Liver (tissue), 9 donors: Measurements from ENCODE around the gene FIP1L1. TPM values are rescaled to one million over a fixed set of nuclear protein-coding genes. Genes with fewer than 3 reads are reported as not detected.

Source experiments
- DNase-seq: peaks from one replicate; pipeline ENCODE4 v3.0.0-alpha.2; 2017; ENCODE audit warnings: low spot score
- H3K27ac ChIP-seq, 2 donors: one replicate each; pipeline ENCODE4 v1.7.0; 2013; ENCODE audit warnings: inconsistent platforms in 2 of 2, low read length in 2 of 2, control low read depth in 1 of 2, low read depth in 1 of 2, mild to moderate bottlenecking in 1 of 2
- H3K27me3 ChIP-seq, 4 donors: one replicate each; pipeline versions ENCODE4 v1.6.1 to v1.7.0; 2013; ENCODE audit warnings: low read length in 3 of 4, inconsistent platforms in 1 of 4, mild to moderate bottlenecking in 1 of 4, moderate library complexity in 1 of 4; ENCODE audit not compliant: control insufficient read depth in 4 of 4, insufficient read depth in 4 of 4
- H3K36me3 ChIP-seq, 4 donors: one replicate each; pipeline versions ENCODE4 v1.6.1 to v1.7.0; 2013; ENCODE audit warnings: low read length in 3 of 4, mild to moderate bottlenecking in 3 of 4, low read depth in 1 of 4, moderate library complexity in 1 of 4; ENCODE audit not compliant: control insufficient read depth in 4 of 4, insufficient read depth in 3 of 4
- H3K4me1 ChIP-seq, 4 donors: one replicate each; pipeline versions ENCODE4 v1.6.1 to v1.7.0; 2013; ENCODE audit warnings: low read length in 3 of 4, mild to moderate bottlenecking in 3 of 4, moderate library complexity in 1 of 4; ENCODE audit not compliant: control insufficient read depth in 4 of 4, insufficient read depth in 4 of 4
- H3K4me3 ChIP-seq, 3 donors: one replicate each; pipeline versions ENCODE4 v1.6.1 to v1.7.0; 2013; ENCODE audit warnings: low read length in 3 of 3, control low read depth in 1 of 3, low read depth in 1 of 3, mild to moderate bottlenecking in 1 of 3
- H3K9ac ChIP-seq, 2 donors: one replicate each; pipeline ENCODE4 v1.7.0; 2013; ENCODE audit warnings: low read length in 2 of 2, mild to moderate bottlenecking in 2 of 2, moderate library complexity in 2 of 2, control low read depth in 1 of 2, low read depth in 1 of 2
- H3K9me3 ChIP-seq, 4 donors: one replicate each; pipeline versions ENCODE4 v1.6.1 to v1.7.0; 2013; ENCODE audit warnings: low read length in 3 of 4; ENCODE audit not compliant: control insufficient read depth in 4 of 4
- EGR1 ChIP-seq, 2 donors: IDR thresholded peaks; 2 replicates each; pipeline ENCODE4 v1.6.1; 2016 to 2018; ENCODE audit warnings: antibody characterized with exemption in 2 of 2, low read depth in 2 of 2
- FOXA1 ChIP-seq: IDR thresholded peaks from 2 replicates; pipeline ENCODE4 v1.6.1; 2016; ENCODE audit warnings: antibody characterized with exemption
- FOXA2 ChIP-seq: IDR thresholded peaks from 2 replicates; pipeline ENCODE4 v1.6.1; 2016; ENCODE audit warnings: antibody characterized with exemption
- GABPA ChIP-seq, 2 donors: IDR thresholded peaks in 1 of 2; conservative IDR thresholded peaks in 1 of 2; 2 replicates each; pipeline ENCODE4 v1.6.1; 2016; ENCODE audit warnings: antibody characterized with exemption in 2 of 2, mild to moderate bottlenecking in 1 of 2, moderate library complexity in 1 of 2
- HNF4A ChIP-seq, 2 donors: conservative IDR thresholded peaks; 2 replicates each; pipeline ENCODE4 v1.6.1; 2016; ENCODE audit warnings: antibody characterized with exemption in 2 of 2, mild to moderate bottlenecking in 2 of 2
- HNF4G ChIP-seq: IDR thresholded peaks from 2 replicates; pipeline ENCODE4 v1.6.1; 2016; ENCODE audit warnings: antibody characterized with exemption
- JUND ChIP-seq, 2 donors: IDR thresholded peaks; 2 replicates each; pipeline ENCODE4 v1.6.1; 2016; ENCODE audit warnings: antibody characterized with exemption in 2 of 2
- NR2F2 ChIP-seq: IDR thresholded peaks from 2 replicates; pipeline ENCODE4 v1.6.1; 2016; ENCODE audit warnings: antibody characterized with exemption
- RAD21 ChIP-seq, 2 donors: IDR thresholded peaks; 2 replicates each; pipeline ENCODE4 v1.6.1; 2016; ENCODE audit warnings: antibody characterized with exemption in 2 of 2, mild to moderate bottlenecking in 2 of 2
- RXRA ChIP-seq, 2 donors: IDR thresholded peaks; 2 replicates each; pipeline ENCODE4 v1.6.1; 2017 to 2018; ENCODE audit warnings: antibody characterized with exemption in 2 of 2, mild to moderate bottlenecking in 1 of 2
- SP1 ChIP-seq: IDR thresholded peaks from 2 replicates; pipeline ENCODE4 v1.6.1; 2018; ENCODE audit warnings: antibody characterized with exemption, mild to moderate bottlenecking
- TAF1 ChIP-seq: conservative IDR thresholded peaks from 2 replicates; pipeline ENCODE4 v1.6.1; 2016; ENCODE audit warnings: antibody characterized with exemption, mild to moderate bottlenecking
- YY1 ChIP-seq: IDR thresholded peaks from 2 replicates; pipeline ENCODE4 v1.6.1; 2016; ENCODE audit warnings: antibody characterized with exemption, mild to moderate bottlenecking
- WGBS: extraction: QIAGEN DNeasy Blood & Tissue Kit; methylation state at CpG from one replicate; pipeline ENCODE4 v1.1.7; 2013; 5-methylcytosine and 5-hydroxymethylcytosine counted together
- polyA plus RNA-seq, 2 donors: library from polyadenylated mRNA; stranded (reverse) in 1 of 2; unstranded in 1 of 2; fragments of 200-250 nt in 1 of 2; fragments of >200 nt in 1 of 2; fragmentation: Nextera tagmentation in 1 of 2; extraction: Ambion mirVana in 1 of 2; gene quantifications; one replicate each; pipeline versions ENCODE4 v1.2.1 to v1.2.3, GENCODE V29; 2013 to 2015
- total RNA-seq, 2 donors: library from RNA; depleted of rRNA; stranded (reverse); fragments of >200 nt; gene quantifications; one replicate each; pipeline ENCODE4 v1.2.3, GENCODE V29; 2014
- TF ChIP-seq, protein P1 (sequence below): IDR thresholded peaks from 2 replicates; pipeline ENCODE4 v1.6.1; 2016; ENCODE audit warnings: antibody characterized with exemption, mild to moderate bottlenecking
- TF ChIP-seq, protein P2 (sequence below): IDR thresholded peaks from 2 replicates; pipeline ENCODE4 v1.6.1; 2016; ENCODE audit warnings: antibody characterized with exemption
- TF ChIP-seq, protein P3 (sequence below): fragments of 150-350 bp; IDR thresholded peaks from 2 replicates; pipeline ENCODE4 v1.5.1; 2017; ENCODE audit warnings: improper control_type of control experiment, low read depth, low read length; ENCODE audit not compliant: missing input control
- TF ChIP-seq, protein P4 (sequence below): IDR thresholded peaks from 2 replicates; pipeline ENCODE4 v1.6.1; 2016; ENCODE audit warnings: antibody characterized with exemption
- TF ChIP-seq, protein P5 (sequence below): IDR thresholded peaks from 2 replicates; pipeline ENCODE4 v1.6.1; 2016; ENCODE audit warnings: antibody characterized with exemption
- donor health status: healthy.
- donor health status: healthy.
- donor health status: healthy.
- donor health status: healthy.
- donor health status: healthy.

The FIP1L1 gene
- total and polyA plus RNA-seq, 4 donors: 12.2 to 30.3 (median 18.4) TPM

DNA sequence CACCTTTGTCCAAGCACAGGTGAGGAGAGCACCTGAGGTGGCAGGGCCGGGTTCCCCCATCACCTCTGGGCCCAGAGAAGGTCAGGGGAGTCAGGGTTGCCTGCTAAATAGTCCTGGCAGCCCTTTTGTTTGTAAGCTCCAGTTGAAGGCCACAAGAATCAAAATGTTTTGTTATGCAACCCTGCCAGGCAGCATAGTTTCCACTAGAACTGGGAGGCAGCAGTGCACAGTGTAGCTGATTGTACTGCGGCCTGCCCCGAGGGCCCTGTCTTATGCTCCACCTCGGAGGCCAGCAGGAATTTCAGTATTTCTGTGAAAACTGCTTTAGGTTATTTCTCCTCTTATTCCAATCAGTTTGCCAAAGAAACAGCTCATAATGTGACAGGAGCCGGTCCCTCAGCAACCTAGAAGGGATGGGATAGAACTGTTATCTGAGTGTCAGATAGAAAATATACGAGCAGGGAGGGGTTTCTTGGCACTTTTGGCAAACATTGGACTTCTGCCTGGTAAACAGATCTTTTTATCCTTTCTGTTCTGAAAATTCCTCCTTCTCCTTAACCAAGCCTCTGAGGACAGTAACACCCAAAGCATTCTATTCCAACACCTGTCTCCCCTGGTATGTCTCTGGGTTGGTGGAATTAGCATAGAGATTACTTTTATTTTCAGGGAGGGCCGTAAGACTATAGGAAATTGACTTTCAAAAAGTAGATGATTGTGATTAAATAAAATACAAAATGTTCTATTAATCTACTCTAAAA, 120.2 kb downstream of the FIP1L1 start:
- no peak overlapping the region for H3K9ac ChIP-seq
- peaks cover 0 to 6% (median 2%) of the 10 kb centered on the region in 4 donors for H3K36me3 ChIP-seq
- no peak for DNase-seq
- H3K4me1 ChIP-seq: peaks cover 0 to 4% (median 0%) of the 10 kb centered on the region in 4 donors
- no peaks in the 10 kb centered on the region for H3K9me3 ChIP-seq
- no peak overlapping the region for H3K4me3 ChIP-seq
- no peak overlapping the region for H3K27ac ChIP-seq
- WGBS: 68% methylated on average over 7 of the region's 7 CpGs
- no peaks in the 10 kb centered on the region for H3K27me3 ChIP-seq
- TF ChIP-seq FOXA2 (no peak), SP1 (peak; percentile 33), NR2F2 (no peak), JUND (IDR thresholded peaks at IDR 0.05) (no peak), HNF4A (conservative IDR thresholded peaks at IDR 0.05) (peak; percentile 27 to 48), YY1 (peak; percentile 53), EGR1 (IDR thresholded peaks at IDR 0.05; ENCODE audit: low read depth in 2 of 2) (no peak), FOXA1 (no peak), TAF1 (no peak), RXRA (IDR thresholded peaks at IDR 0.05) (peak; percentile 54 to 69), RAD21 (IDR thresholded peaks at IDR 0.05) (peak; percentile 48 to 57), GABPA (IDR thresholded peaks at IDR 0.05 in 1 of 2, conservative IDR thresholded peaks at IDR 0.05 in 1 of 2) (no peak), HNF4G (no peak)
- TF ChIP-seq, protein P1, sequence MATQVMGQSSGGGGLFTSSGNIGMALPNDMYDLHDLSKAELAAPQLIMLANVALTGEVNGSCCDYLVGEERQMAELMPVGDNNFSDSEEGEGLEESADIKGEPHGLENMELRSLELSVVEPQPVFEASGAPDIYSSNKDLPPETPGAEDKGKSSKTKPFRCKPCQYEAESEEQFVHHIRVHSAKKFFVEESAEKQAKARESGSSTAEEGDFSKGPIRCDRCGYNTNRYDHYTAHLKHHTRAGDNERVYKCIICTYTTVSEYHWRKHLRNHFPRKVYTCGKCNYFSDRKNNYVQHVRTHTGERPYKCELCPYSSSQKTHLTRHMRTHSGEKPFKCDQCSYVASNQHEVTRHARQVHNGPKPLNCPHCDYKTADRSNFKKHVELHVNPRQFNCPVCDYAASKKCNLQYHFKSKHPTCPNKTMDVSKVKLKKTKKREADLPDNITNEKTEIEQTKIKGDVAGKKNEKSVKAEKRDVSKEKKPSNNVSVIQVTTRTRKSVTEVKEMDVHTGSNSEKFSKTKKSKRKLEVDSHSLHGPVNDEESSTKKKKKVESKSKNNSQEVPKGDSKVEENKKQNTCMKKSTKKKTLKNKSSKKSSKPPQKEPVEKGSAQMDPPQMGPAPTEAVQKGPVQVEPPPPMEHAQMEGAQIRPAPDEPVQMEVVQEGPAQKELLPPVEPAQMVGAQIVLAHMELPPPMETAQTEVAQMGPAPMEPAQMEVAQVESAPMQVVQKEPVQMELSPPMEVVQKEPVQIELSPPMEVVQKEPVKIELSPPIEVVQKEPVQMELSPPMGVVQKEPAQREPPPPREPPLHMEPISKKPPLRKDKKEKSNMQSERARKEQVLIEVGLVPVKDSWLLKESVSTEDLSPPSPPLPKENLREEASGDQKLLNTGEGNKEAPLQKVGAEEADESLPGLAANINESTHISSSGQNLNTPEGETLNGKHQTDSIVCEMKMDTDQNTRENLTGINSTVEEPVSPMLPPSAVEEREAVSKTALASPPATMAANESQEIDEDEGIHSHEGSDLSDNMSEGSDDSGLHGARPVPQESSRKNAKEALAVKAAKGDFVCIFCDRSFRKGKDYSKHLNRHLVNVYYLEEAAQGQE: peak; percentile 20
- TF ChIP-seq, protein P2, sequence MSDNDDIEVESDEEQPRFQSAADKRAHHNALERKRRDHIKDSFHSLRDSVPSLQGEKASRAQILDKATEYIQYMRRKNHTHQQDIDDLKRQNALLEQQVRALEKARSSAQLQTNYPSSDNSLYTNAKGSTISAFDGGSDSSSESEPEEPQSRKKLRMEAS: no peak
- TF ChIP-seq, protein P3, sequence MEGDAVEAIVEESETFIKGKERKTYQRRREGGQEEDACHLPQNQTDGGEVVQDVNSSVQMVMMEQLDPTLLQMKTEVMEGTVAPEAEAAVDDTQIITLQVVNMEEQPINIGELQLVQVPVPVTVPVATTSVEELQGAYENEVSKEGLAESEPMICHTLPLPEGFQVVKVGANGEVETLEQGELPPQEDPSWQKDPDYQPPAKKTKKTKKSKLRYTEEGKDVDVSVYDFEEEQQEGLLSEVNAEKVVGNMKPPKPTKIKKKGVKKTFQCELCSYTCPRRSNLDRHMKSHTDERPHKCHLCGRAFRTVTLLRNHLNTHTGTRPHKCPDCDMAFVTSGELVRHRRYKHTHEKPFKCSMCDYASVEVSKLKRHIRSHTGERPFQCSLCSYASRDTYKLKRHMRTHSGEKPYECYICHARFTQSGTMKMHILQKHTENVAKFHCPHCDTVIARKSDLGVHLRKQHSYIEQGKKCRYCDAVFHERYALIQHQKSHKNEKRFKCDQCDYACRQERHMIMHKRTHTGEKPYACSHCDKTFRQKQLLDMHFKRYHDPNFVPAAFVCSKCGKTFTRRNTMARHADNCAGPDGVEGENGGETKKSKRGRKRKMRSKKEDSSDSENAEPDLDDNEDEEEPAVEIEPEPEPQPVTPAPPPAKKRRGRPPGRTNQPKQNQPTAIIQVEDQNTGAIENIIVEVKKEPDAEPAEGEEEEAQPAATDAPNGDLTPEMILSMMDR: no peak
- TF ChIP-seq, protein P4, sequence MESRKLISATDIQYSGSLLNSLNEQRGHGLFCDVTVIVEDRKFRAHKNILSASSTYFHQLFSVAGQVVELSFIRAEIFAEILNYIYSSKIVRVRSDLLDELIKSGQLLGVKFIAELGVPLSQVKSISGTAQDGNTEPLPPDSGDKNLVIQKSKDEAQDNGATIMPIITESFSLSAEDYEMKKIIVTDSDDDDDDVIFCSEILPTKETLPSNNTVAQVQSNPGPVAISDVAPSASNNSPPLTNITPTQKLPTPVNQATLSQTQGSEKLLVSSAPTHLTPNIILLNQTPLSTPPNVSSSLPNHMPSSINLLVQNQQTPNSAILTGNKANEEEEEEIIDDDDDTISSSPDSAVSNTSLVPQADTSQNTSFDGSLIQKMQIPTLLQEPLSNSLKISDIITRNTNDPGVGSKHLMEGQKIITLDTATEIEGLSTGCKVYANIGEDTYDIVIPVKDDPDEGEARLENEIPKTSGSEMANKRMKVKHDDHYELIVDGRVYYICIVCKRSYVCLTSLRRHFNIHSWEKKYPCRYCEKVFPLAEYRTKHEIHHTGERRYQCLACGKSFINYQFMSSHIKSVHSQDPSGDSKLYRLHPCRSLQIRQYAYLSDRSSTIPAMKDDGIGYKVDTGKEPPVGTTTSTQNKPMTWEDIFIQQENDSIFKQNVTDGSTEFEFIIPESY: no peak
- TF ChIP-seq, protein P5, sequence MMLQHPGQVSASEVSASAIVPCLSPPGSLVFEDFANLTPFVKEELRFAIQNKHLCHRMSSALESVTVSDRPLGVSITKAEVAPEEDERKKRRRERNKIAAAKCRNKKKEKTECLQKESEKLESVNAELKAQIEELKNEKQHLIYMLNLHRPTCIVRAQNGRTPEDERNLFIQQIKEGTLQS: no peak
